ENCODE measurements around the gene SGPL1. TPM values are rescaled to one million over a fixed set of nuclear protein-coding genes. Genes with fewer than 3 reads are reported as not detected.

The SGPL1 gene
- polyA plus RNA-seq, 1 donor from 2014 or later, result 33.4 TPM

- Histone ChIP-seq H3K27ac (ENCODE audit: low read length) (no peak overlapping the region), H3K79me2 (replicated peaks; ENCODE audit: insufficient read depth, low read length) (peaks cover under 1% of the 10 kb centered on the region), H3K9me2 (ENCODE audit: insufficient read depth, low read length) (no peaks in the 10 kb centered on the region), H3K9me3 (ENCODE audit: low read length) (no peaks in the 10 kb centered on the region), H3K36me3 (ENCODE audit: insufficient read depth, low read length) (peaks cover 3% of the 10 kb centered on the region), H2AFZ (ENCODE audit: low read depth, low read length) (no peak overlapping the region), H3K9ac (ENCODE audit: low read length) (no peak overlapping the region), H3K27me3 (ENCODE audit: insufficient read depth, low read depth, low read length) (no peaks in the 10 kb centered on the region), H4K20me1 (ENCODE audit: insufficient read depth) (no peaks in the 10 kb centered on the region), H3K4me3 (ENCODE audit: low read length) (no peak overlapping the region), H3F3A (ENCODE audit: insufficient read depth, low read length, poor library complexity, severe bottlenecking) (no peaks in the 10 kb centered on the region), H3K4me2 (ENCODE audit: low read length) (no peak overlapping the region)
- TF ChIP-seq RAD21 (conservative IDR thresholded peaks at IDR 0.05) (no peak), MXI1 (conservative IDR thresholded peaks at IDR 0.05; ENCODE audit: poor library complexity, severe bottlenecking) (no peak), EP300 (conservative IDR thresholded peaks at IDR 0.05; ENCODE audit: poor library complexity, severe bottlenecking) (no peak), SMC3 (conservative IDR thresholded peaks at IDR 0.05; ENCODE audit: poor library complexity) (no peak), EZH2 (IDR thresholded peaks at IDR 0.05; ENCODE audit: borderline replicate concordance, insufficient read depth, low read length, poor library complexity, severe bottlenecking) (no peak), TAF1 (IDR thresholded peaks at IDR 0.05; ENCODE audit: low read depth) (no peak)
Measured at GRCh38 chr10:70846795-70847194, 31.0 kb downstream of the SGPL1 start.

GRCh38 chr10:70847659-70848360, 32.1 kb downstream of the SGPL1 start:
- TF ChIP-seq TAF1 (IDR thresholded peaks at IDR 0.05; ENCODE audit: low read depth) (no peak), EZH2 (IDR thresholded peaks at IDR 0.05; ENCODE audit: borderline replicate concordance, insufficient read depth, low read length, poor library complexity, severe bottlenecking) (no peak), POLR2AphosphoS5 (IDR thresholded peaks at IDR 0.05) (no peak), MXI1 (conservative IDR thresholded peaks at IDR 0.05; ENCODE audit: poor library complexity, severe bottlenecking) (no peak)
- no peaks in the 10 kb centered on the region for H3K27me3 ChIP-seq (ENCODE audit: insufficient read depth, low read depth, low read length)
- H3K27ac ChIP-seq (ENCODE audit: low read length), result no peak overlapping the region
- H4K20me1 ChIP-seq (ENCODE audit: insufficient read depth), result no peaks in the 10 kb centered on the region
- H3K36me3 ChIP-seq (ENCODE audit: insufficient read depth, low read length), result no peaks in the 10 kb centered on the region
- H3K9me2 ChIP-seq (ENCODE audit: insufficient read depth, low read length), result no peaks in the 10 kb centered on the region
- H2AFZ ChIP-seq (ENCODE audit: low read depth, low read length), result no peak overlapping the region
- no peak overlapping the region for H3K4me2 ChIP-seq (ENCODE audit: low read length)
- H3K9me3 ChIP-seq (ENCODE audit: low read length), result no peaks in the 10 kb centered on the region
- H3F3A ChIP-seq (ENCODE audit: insufficient read depth, low read length, poor library complexity, severe bottlenecking), result no peaks in the 10 kb centered on the region
- H3K79me2 ChIP-seq (replicated peaks; ENCODE audit: insufficient read depth, low read length), result no peaks in the 10 kb centered on the region
- no peak overlapping the region for H3K9ac ChIP-seq (ENCODE audit: low read length)
- no peak overlapping the region for H3K4me3 ChIP-seq (ENCODE audit: low read length)

DNA sequence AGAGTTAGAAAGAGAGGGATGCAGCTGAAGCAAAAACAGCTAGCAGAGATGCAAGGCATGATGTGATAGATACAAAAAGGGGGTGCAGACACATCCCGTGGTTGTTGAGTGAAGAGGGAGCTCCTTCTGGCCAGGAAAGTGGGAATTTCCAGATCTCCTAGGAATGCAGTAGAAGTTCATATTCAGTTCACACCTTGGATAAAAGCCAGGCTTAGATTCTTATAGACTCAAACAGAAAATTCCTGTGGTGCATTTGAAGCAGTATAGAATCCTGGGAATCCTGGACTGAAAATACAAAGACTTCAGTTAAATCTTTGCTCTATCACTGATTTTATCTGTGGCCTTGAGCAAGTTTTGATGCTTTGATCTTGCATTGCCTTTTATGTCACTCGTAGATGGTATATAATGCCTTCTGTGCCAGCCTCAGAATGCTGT, 33.9 kb downstream of the SGPL1 start:
- Histone ChIP-seq H3K4me2 (ENCODE audit: low read length) (no peak overlapping the region), H3K9ac (ENCODE audit: low read length) (no peak overlapping the region), H3K36me3 (ENCODE audit: insufficient read depth, low read length) (peaks cover 4% of the 10 kb centered on the region), H3K4me3 (ENCODE audit: low read length) (no peak overlapping the region), H3F3A (ENCODE audit: insufficient read depth, low read length, poor library complexity, severe bottlenecking) (no peaks in the 10 kb centered on the region), H2AFZ (ENCODE audit: low read depth, low read length) (no peak overlapping the region), H3K27ac (ENCODE audit: low read length) (no peak overlapping the region), H4K20me1 (ENCODE audit: insufficient read depth) (no peaks in the 10 kb centered on the region), H3K27me3 (ENCODE audit: insufficient read depth, low read depth, low read length) (no peaks in the 10 kb centered on the region), H3K9me3 (ENCODE audit: low read length) (no peaks in the 10 kb centered on the region), H3K79me2 (replicated peaks; ENCODE audit: insufficient read depth, low read length) (no peaks in the 10 kb centered on the region), H3K9me2 (ENCODE audit: insufficient read depth, low read length) (no peaks in the 10 kb centered on the region)
- TF ChIP-seq, protein P1, sequence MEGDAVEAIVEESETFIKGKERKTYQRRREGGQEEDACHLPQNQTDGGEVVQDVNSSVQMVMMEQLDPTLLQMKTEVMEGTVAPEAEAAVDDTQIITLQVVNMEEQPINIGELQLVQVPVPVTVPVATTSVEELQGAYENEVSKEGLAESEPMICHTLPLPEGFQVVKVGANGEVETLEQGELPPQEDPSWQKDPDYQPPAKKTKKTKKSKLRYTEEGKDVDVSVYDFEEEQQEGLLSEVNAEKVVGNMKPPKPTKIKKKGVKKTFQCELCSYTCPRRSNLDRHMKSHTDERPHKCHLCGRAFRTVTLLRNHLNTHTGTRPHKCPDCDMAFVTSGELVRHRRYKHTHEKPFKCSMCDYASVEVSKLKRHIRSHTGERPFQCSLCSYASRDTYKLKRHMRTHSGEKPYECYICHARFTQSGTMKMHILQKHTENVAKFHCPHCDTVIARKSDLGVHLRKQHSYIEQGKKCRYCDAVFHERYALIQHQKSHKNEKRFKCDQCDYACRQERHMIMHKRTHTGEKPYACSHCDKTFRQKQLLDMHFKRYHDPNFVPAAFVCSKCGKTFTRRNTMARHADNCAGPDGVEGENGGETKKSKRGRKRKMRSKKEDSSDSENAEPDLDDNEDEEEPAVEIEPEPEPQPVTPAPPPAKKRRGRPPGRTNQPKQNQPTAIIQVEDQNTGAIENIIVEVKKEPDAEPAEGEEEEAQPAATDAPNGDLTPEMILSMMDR (IDR thresholded peaks at IDR 0.05; ENCODE audit: poor library complexity, severe bottlenecking), result no peak
- TF ChIP-seq EP300 (conservative IDR thresholded peaks at IDR 0.05; ENCODE audit: poor library complexity, severe bottlenecking), result no peak
- TF ChIP-seq POLR2AphosphoS5 (IDR thresholded peaks at IDR 0.05), result no peak
- TF ChIP-seq, protein P2, sequence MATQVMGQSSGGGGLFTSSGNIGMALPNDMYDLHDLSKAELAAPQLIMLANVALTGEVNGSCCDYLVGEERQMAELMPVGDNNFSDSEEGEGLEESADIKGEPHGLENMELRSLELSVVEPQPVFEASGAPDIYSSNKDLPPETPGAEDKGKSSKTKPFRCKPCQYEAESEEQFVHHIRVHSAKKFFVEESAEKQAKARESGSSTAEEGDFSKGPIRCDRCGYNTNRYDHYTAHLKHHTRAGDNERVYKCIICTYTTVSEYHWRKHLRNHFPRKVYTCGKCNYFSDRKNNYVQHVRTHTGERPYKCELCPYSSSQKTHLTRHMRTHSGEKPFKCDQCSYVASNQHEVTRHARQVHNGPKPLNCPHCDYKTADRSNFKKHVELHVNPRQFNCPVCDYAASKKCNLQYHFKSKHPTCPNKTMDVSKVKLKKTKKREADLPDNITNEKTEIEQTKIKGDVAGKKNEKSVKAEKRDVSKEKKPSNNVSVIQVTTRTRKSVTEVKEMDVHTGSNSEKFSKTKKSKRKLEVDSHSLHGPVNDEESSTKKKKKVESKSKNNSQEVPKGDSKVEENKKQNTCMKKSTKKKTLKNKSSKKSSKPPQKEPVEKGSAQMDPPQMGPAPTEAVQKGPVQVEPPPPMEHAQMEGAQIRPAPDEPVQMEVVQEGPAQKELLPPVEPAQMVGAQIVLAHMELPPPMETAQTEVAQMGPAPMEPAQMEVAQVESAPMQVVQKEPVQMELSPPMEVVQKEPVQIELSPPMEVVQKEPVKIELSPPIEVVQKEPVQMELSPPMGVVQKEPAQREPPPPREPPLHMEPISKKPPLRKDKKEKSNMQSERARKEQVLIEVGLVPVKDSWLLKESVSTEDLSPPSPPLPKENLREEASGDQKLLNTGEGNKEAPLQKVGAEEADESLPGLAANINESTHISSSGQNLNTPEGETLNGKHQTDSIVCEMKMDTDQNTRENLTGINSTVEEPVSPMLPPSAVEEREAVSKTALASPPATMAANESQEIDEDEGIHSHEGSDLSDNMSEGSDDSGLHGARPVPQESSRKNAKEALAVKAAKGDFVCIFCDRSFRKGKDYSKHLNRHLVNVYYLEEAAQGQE (IDR thresholded peaks at IDR 0.05; ENCODE audit: borderline replicate concordance), result no peak
- TF ChIP-seq EZH2 (IDR thresholded peaks at IDR 0.05; ENCODE audit: borderline replicate concordance, insufficient read depth, low read length, poor library complexity, severe bottlenecking), result no peak
- TF ChIP-seq RAD21 (conservative IDR thresholded peaks at IDR 0.05), result no peak

Data from neural cell (in vitro differentiated cells).